ENCODE results near the gene SNAI3. TPM values are rescaled to one million over a fixed set of nuclear protein-coding genes. Genes with fewer than 3 reads are reported as not detected.
A peak's percentile ranks its signal among the peaks of the same experiment; 100 is the strongest.

Gene SNAI3
- total RNA-seq, 4 donors from 2014 or later: 1.2 to 2.2 (median 1.6) TPM

DNA sequence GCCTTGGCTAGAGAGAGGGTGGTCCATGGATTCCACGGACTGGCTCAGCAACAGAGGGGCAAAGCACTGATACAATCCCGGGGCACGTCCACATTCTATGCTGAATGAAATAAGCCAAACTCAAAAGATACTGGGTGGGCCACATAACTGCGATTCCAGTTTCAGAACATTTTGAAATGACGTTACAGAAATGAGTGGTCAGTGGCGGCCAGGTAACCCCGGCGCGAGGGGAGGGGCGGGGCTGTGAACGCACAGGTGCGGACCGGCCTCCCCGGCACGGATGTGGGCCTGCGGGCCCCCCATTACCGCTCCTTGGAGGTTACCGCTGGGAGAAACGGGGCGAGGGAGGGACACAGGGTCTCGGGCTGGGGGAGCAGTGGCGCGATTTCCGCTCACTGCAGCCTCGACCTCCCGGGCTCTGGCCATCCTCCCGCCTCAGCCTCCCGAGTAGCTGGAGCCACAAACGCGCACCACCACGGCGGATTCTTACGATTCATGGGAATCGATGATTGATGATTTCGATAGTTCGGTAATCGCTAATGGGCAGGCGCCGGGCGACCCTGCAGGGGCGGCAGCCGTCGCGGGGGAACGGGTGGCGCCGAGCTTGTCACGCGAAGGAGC is 24.0 kb downstream of the SNAI3 start:
- intact Hi-C loops (cut with DNase I; ENCODE audit: low total_unique reads): loop anchor here (5.0 kb wide), 2 partner anchors 90 to 210 kb away; partner anchors contain the start of genes ZC3H18 and ZFPM1

GRCh38 chr16:88661468-88661867 is 24.8 kb downstream of the SNAI3 start:
- Histone ChIP-seq H3K27ac (no peak overlapping the region), H3K4me3 (no peak overlapping the region), H3K4me1 (peaks cover 15 to 23% of the 10 kb centered on the region in 2 donors), H3K36me3 (no peaks in the 10 kb centered on the region), H3K27me3 (no peaks in the 10 kb centered on the region), H3K9me3 (no peaks in the 10 kb centered on the region)
- intact Hi-C loops (cut with DNase I; ENCODE audit: low total_unique reads) (loop anchor here (5.0 kb wide), 2 partner anchors 89 to 209 kb away; partner anchors contain the start of genes ZC3H18 and ZFPM1), in situ Hi-C loops (cut with MboI; ENCODE audit: low sequenced_read_pairs in 4 of 4) (no loop called here)
- no peak for ATAC-seq
- DNase-seq: no peak
- TF ChIP-seq, protein P1, sequence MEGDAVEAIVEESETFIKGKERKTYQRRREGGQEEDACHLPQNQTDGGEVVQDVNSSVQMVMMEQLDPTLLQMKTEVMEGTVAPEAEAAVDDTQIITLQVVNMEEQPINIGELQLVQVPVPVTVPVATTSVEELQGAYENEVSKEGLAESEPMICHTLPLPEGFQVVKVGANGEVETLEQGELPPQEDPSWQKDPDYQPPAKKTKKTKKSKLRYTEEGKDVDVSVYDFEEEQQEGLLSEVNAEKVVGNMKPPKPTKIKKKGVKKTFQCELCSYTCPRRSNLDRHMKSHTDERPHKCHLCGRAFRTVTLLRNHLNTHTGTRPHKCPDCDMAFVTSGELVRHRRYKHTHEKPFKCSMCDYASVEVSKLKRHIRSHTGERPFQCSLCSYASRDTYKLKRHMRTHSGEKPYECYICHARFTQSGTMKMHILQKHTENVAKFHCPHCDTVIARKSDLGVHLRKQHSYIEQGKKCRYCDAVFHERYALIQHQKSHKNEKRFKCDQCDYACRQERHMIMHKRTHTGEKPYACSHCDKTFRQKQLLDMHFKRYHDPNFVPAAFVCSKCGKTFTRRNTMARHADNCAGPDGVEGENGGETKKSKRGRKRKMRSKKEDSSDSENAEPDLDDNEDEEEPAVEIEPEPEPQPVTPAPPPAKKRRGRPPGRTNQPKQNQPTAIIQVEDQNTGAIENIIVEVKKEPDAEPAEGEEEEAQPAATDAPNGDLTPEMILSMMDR (IDR thresholded peaks at IDR 0.05 in 4 of 5, conservative IDR thresholded peaks at IDR 0.05 in 1 of 5): no peak

More for the DNA sequence above, 24.0 kb downstream of the SNAI3 start:
- in situ Hi-C loops (cut with MboI; ENCODE audit: low sequenced_read_pairs in 4 of 4): no loop called here
- Histone ChIP-seq H3K36me3 (no peaks in the 10 kb centered on the region), H3K27ac (peak overlapping the region; percentile 86 to 90 (median 90)), H3K4me1 (peaks cover 15 to 23% of the 10 kb centered on the region in 2 donors), H3K4me3 (peak overlapping the region; percentile 74 to 98 (median 82)), H3K9me3 (no peaks in the 10 kb centered on the region), H3K27me3 (no peaks in the 10 kb centered on the region)
- no peak for ATAC-seq
- no peak for DNase-seq
- TF ChIP-seq, protein P1 (IDR thresholded peaks at IDR 0.05 in 4 of 5, conservative IDR thresholded peaks at IDR 0.05 in 1 of 5): no peak
- TF ChIP-seq POLR2A (IDR thresholded peaks at IDR 0.05): no peak

GRCh38 chr16:88659160-88659559 is 27.1 kb downstream of the SNAI3 start:
- Histone ChIP-seq H3K9me3 (no peaks in the 10 kb centered on the region), H3K27me3 (no peaks in the 10 kb centered on the region), H3K4me1 (peaks cover 10% of the 10 kb centered on the region in 2 donors), H3K27ac (no peak overlapping the region), H3K36me3 (peaks cover 0 to 20% of the 10 kb centered on the region in 2 donors), H3K4me3 (no peak overlapping the region)
- no peak for TF ChIP-seq POLR2A (IDR thresholded peaks at IDR 0.05)
- TF ChIP-seq, protein P1 (IDR thresholded peaks at IDR 0.05 in 4 of 5, conservative IDR thresholded peaks at IDR 0.05 in 1 of 5): no peak
- no peak for ATAC-seq
- in situ Hi-C loops (cut with MboI; ENCODE audit: low sequenced_read_pairs in 4 of 4): no loop called here
- intact Hi-C loops (cut with DNase I; ENCODE audit: low total_unique reads): no loop called here
- no peak for DNase-seq

- ATAC-seq (no peak), DNase-seq (no peak)
- no peaks in the 10 kb centered on the region for H3K9me3 ChIP-seq
- TF ChIP-seq, protein P1 (IDR thresholded peaks at IDR 0.05 in 4 of 5, conservative IDR thresholded peaks at IDR 0.05 in 1 of 5): no peak
- peaks cover 5 to 6% of the 10 kb centered on the region in 2 donors for H3K4me1 ChIP-seq
- no peak overlapping the region for H3K27ac ChIP-seq
- in situ Hi-C loops (cut with MboI; ENCODE audit: low sequenced_read_pairs in 4 of 4) (no loop called here), intact Hi-C loops (cut with DNase I; ENCODE audit: low total_unique reads) (no loop called here)
- no peak overlapping the region for H3K4me3 ChIP-seq
- H3K27me3 ChIP-seq: no peaks in the 10 kb centered on the region
- H3K36me3 ChIP-seq: peaks cover 0 to 23% of the 10 kb centered on the region in 2 donors
Measured at GRCh38 chr16:88658714-88659113, 27.6 kb downstream of the SNAI3 start.

Measured in gastrocnemius medialis (tissue), 4 donors.